Adrenal gland (tissue), 5 donors: ENCODE measurements around the gene TPK1.

Experiments used
- POLR2A ChIP-seq, 2 donors: fragments of 450-650 bp; IDR thresholded peaks; one replicate each; pipeline ENCODE4 v1.6.1; 2017; ENCODE audit warnings: antibody characterized with exemption in 2 of 2, mild to moderate bottlenecking in 2 of 2, moderate library complexity in 1 of 2
- TF ChIP-seq, protein P1 (sequence below), 6 experiments: fragments of 450-650 bp in 4 of 6; fragments of 200-600 bp in 2 of 6; sonication (generic) in 1 of 6; IDR thresholded peaks; 1 replicate in 5 of 6; 2 replicates in 1 of 6; pipeline versions ENCODE4 v1.5.1 to v1.8.0; 2016 to 2021; ENCODE audit warnings: antibody characterized with exemption in 6 of 6, mild to moderate bottlenecking in 2 of 6, moderate library complexity in 1 of 6
- donor health status: DM: no; HTN: no; CAD: no.

DNA sequence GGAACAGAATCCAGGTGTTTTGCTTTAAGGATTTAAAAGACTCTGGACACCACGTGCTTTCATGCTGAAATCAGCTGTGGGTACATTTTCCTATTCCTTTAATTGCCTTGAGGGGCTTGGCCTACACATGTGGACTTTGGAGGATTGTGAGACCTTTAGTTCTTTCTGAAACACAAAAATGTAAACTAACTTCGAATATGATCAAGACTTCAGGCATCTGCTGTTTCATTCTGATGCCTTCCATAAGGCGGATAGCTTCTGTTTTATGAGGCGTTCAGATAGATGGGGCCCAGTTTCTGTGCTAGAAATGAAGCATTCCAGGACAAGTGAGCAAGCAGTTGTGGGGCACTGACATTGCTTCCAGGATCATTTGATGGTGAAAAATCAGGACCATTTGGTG is 430.9 kb downstream of the TPK1 start:
- TF ChIP-seq, protein P1, sequence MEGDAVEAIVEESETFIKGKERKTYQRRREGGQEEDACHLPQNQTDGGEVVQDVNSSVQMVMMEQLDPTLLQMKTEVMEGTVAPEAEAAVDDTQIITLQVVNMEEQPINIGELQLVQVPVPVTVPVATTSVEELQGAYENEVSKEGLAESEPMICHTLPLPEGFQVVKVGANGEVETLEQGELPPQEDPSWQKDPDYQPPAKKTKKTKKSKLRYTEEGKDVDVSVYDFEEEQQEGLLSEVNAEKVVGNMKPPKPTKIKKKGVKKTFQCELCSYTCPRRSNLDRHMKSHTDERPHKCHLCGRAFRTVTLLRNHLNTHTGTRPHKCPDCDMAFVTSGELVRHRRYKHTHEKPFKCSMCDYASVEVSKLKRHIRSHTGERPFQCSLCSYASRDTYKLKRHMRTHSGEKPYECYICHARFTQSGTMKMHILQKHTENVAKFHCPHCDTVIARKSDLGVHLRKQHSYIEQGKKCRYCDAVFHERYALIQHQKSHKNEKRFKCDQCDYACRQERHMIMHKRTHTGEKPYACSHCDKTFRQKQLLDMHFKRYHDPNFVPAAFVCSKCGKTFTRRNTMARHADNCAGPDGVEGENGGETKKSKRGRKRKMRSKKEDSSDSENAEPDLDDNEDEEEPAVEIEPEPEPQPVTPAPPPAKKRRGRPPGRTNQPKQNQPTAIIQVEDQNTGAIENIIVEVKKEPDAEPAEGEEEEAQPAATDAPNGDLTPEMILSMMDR (IDR thresholded peaks at IDR 0.05), result no peak
- TF ChIP-seq POLR2A (IDR thresholded peaks at IDR 0.05), result no peak
